Measurements from ENCODE around the gene SLC9C2. TPM values are rescaled to one million over a fixed set of nuclear protein-coding genes. Genes with fewer than 3 reads are reported as not detected.
"Not testable (repeated sequence)": the region's sequence is repeated elsewhere in the genome, so short reads cannot be mapped to it uniquely, and the experiment has no call there.

Gene SLC9C2
- total RNA-seq, 1 experiment from 2014 or later = not detected

GRCh38 chr1:173467426-173467825 lies 135.4 kb downstream of the SLC9C2 start:
- no peak overlapping the region for H3K4me3 Mint-ChIP-seq (ENCODE audit: unreplicated experiment)
- H3K36me3 Mint-ChIP-seq (ENCODE audit: insufficient read depth, unreplicated experiment) = peaks cover 5% of the 10 kb centered on the region
- no peak overlapping the region for H3K27ac Mint-ChIP-seq (ENCODE audit: low read depth, unreplicated experiment)
- BruUV-seq (replicated peaks) = no TSS peak
- H3K27me3 Mint-ChIP-seq (ENCODE audit: insufficient read depth, unreplicated experiment) = no peaks in the 10 kb centered on the region
- intact Hi-C loops (cut with micrococcal nuclease) = no loop called here
- DNase-seq (ENCODE audit: unreplicated experiment) = no peak
- H3K4me1 Mint-ChIP-seq (ENCODE audit: insufficient read depth, unreplicated experiment) = no peaks in the 10 kb centered on the region
- CTCF ChIA-PET = interaction anchor here (0.6 to 1.3 kb wide), 5 partner anchors 9 to 475 kb away, joined by 3 to 5 read pairs (median 3); no protein-coding TSS in a partner anchor
- POLR2A ChIA-PET = interaction anchor here (1.4 to 3.3 kb wide), 2 partner anchors 9 to 401 kb away, joined by 3 to 15 read pairs; partner anchors contain the start of genes PRDX6 and ZBTB37
- H3K9me3 Mint-ChIP-seq (ENCODE audit: unreplicated experiment) = peaks cover 40% of the 10 kb centered on the region
- TF ChIP-seq CTCF (IDR thresholded peaks at IDR 0.05; ENCODE audit: unreplicated experiment) = no peak

- H3K4me3 Mint-ChIP-seq (ENCODE audit: unreplicated experiment); H3K27ac Mint-ChIP-seq (ENCODE audit: low read depth, unreplicated experiment); H3K4me1 Mint-ChIP-seq (ENCODE audit: insufficient read depth, unreplicated experiment); intact Hi-C loops (cut with micrococcal nuclease); BruUV-seq (replicated peaks); H3K27me3 Mint-ChIP-seq (ENCODE audit: insufficient read depth, unreplicated experiment); DNase-seq (ENCODE audit: unreplicated experiment); H3K36me3 Mint-ChIP-seq (ENCODE audit: insufficient read depth, unreplicated experiment): not testable (repeated sequence)
- ChIA-PET CTCF (interaction anchor here (0.7 to 1.8 kb wide), 3 partner anchors 9 to 1841 kb away, joined by 3 to 6 read pairs (median 4); no protein-coding TSS in a partner anchor), POLR2A (interaction anchor here (2.0 to 4.2 kb wide), 2 partner anchors 9 to 14 kb away, joined by 8 to 26 read pairs; partner anchors contain the start of gene PRDX6)
- peaks cover 32% of the 10 kb centered on the region for H3K9me3 Mint-ChIP-seq (ENCODE audit: unreplicated experiment)
Observed at GRCh38 chr1:173464185-173464584, 138.7 kb downstream of the SLC9C2 start.

GRCh38 chr1:173462666-173463065 lies 140.2 kb downstream of the SLC9C2 start:
- H3K27ac Mint-ChIP-seq (ENCODE audit: low read depth, unreplicated experiment); DNase-seq (ENCODE audit: unreplicated experiment); BruUV-seq (replicated peaks); intact Hi-C loops (cut with micrococcal nuclease); H3K4me1 Mint-ChIP-seq (ENCODE audit: insufficient read depth, unreplicated experiment); H3K4me3 Mint-ChIP-seq (ENCODE audit: unreplicated experiment); H3K27me3 Mint-ChIP-seq (ENCODE audit: insufficient read depth, unreplicated experiment); H3K36me3 Mint-ChIP-seq (ENCODE audit: insufficient read depth, unreplicated experiment): not testable (repeated sequence)
- CTCF ChIA-PET = interaction anchor here (0.7 to 1.8 kb wide), 4 partner anchors 10 to 1643 kb away, joined by 5 to 8 read pairs (median 5); no protein-coding TSS in a partner anchor
- H3K9me3 Mint-ChIP-seq (ENCODE audit: unreplicated experiment) = peaks cover 25% of the 10 kb centered on the region
- POLR2A ChIA-PET = interaction anchor here (0.6 to 4.2 kb wide), 5 partner anchors 9 to 29 kb away, joined by 3 to 26 read pairs (median 4); partner anchors contain the start of gene PRDX6

GRCh38 chr1:173459885-173460284 lies 143.0 kb downstream of the SLC9C2 start:
- CTCF ChIA-PET = interaction anchor here (0.5 kb wide), 1 partner anchor 312 kb away, joined by 3 read pairs; no protein-coding TSS in a partner anchor
- Mint-ChIP-seq H3K36me3 (ENCODE audit: insufficient read depth, unreplicated experiment) (peaks cover 5% of the 10 kb centered on the region), H3K27ac (ENCODE audit: low read depth, unreplicated experiment) (no peak overlapping the region), H3K4me3 (ENCODE audit: unreplicated experiment) (no peak overlapping the region), H3K27me3 (ENCODE audit: insufficient read depth, unreplicated experiment) (no peaks in the 10 kb centered on the region), H3K9me3 (ENCODE audit: unreplicated experiment) (peaks cover 15% of the 10 kb centered on the region), H3K4me1 (ENCODE audit: insufficient read depth, unreplicated experiment) (no peaks in the 10 kb centered on the region)
- BruUV-seq (replicated peaks) = no TSS peak
- no peak for DNase-seq (ENCODE audit: unreplicated experiment)
- no peak for TF ChIP-seq CTCF (IDR thresholded peaks at IDR 0.05; ENCODE audit: unreplicated experiment)
- intact Hi-C loops (cut with micrococcal nuclease) = no loop called here
- POLR2A ChIA-PET = no interaction called here

- intact Hi-C loops (cut with micrococcal nuclease) = no loop called here
- H3K4me1 Mint-ChIP-seq (ENCODE audit: insufficient read depth, unreplicated experiment) = peaks cover 12% of the 10 kb centered on the region
- TF ChIP-seq CTCF (IDR thresholded peaks at IDR 0.05; ENCODE audit: unreplicated experiment) = no peak
- peaks cover 3% of the 10 kb centered on the region for H3K36me3 Mint-ChIP-seq (ENCODE audit: insufficient read depth, unreplicated experiment)
- no peaks in the 10 kb centered on the region for H3K27me3 Mint-ChIP-seq (ENCODE audit: insufficient read depth, unreplicated experiment)
- POLR2A ChIA-PET = interaction anchor here (0.5 to 3.2 kb wide), 2 partner anchors 14 to 22 kb away, joined by 3 to 17 read pairs; partner anchors contain the start of gene PRDX6
- CTCF ChIA-PET = interaction anchor here (0.6 to 0.7 kb wide), 2 partner anchors 21 to 38 kb away, joined by 3 to 4 read pairs; no protein-coding TSS in a partner anchor
- DNase-seq (ENCODE audit: unreplicated experiment) = no peak
- H3K4me3 Mint-ChIP-seq (ENCODE audit: unreplicated experiment) = no peak overlapping the region
- no TSS peak for BruUV-seq (replicated peaks)
- no peak overlapping the region for H3K27ac Mint-ChIP-seq (ENCODE audit: low read depth, unreplicated experiment)
- H3K9me3 Mint-ChIP-seq (ENCODE audit: unreplicated experiment) = no peaks in the 10 kb centered on the region
Observed at GRCh38 chr1:173454966-173455524, 147.8 kb downstream of the SLC9C2 start.
